ENCODE measurements around the gene ARID3A.
"Not testable (repeated sequence)": the region's sequence is repeated elsewhere in the genome, so short reads cannot be mapped to it uniquely, and the experiment has no call there.

Gene ARID3A

GRCh38 chr19:1019980-1020867 lies 94.4 kb downstream of the ARID3A start:
- peak in 1 of 6 experiments; percentile 52 for DNase-seq

DNA sequence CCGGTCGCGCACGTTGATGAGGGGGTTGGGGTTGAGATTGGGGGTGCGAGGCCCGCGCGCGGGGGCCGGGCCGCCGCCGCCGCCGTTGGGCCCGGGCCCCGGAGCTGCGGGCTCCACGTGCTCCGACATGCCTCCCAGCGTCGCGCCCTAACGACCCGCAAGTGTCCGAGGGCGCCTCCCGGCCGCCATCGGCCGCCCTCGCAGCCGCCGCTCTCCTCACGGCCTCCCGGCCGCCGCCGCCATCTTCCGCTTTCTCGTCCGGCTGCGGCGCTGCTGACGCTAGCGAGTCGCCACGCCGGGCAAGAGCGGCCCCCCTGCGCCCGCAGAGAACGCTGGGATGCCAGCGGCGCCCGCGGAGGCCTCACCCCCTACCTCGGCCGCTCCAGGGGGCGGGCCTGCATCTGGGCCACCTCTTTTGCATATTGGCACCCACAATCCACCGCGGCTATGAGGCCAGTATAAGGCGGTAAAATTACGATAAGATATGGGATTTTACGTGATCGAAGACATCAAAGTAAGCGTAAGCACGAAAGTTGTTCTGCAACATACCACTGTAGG lies 95.1 kb downstream of the ARID3A start, which contains the start of gene TMEM259:
TMEM259 (minus strand) TSS at position 256 of the 558 bp plus-strand sequence; CDS start at position 129, 127 bp downstream.
- peak in 5 of 6 experiments; percentile 90 to 98 (median 95) for DNase-seq

DNA sequence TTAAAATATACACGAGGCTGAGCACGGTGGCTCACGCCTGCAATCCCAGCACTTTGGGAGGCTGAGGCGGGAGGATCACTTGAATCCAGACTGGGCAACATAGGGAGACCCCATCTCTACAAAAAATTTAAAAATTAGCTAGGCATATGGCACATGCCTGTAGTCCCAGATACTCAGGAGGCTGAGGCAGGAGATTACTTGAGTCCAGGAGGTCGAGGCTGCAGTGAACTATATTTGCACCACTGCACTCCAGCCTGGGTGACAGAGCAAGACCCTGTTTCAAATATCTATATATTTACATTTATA lies 98.0 kb downstream of the ARID3A start:
- DNase-seq: not testable (repeated sequence)

GRCh38 chr19:1025080-1025479 lies 99.2 kb downstream of the ARID3A start:
- not testable (repeated sequence) for DNase-seq

Measured in stimulated activated naive CD4-positive, alpha-beta T cell (primary cell).